DMS53 treated with DMSO at 0.1 percent for 48 hours (cell line): Measurements from ENCODE around the gene CDKAL1.
"Not testable (repeated sequence)": the region's sequence is repeated elsewhere in the genome, so short reads cannot be mapped to it uniquely, and the experiment has no call there.

Experiments
- DNase-seq: peaks from one replicate; lab custom pipeline; 2025; ENCODE audit not compliant: unreplicated experiment; lab: John Stamatoyannopoulos, UW

The CDKAL1 gene

DNA sequence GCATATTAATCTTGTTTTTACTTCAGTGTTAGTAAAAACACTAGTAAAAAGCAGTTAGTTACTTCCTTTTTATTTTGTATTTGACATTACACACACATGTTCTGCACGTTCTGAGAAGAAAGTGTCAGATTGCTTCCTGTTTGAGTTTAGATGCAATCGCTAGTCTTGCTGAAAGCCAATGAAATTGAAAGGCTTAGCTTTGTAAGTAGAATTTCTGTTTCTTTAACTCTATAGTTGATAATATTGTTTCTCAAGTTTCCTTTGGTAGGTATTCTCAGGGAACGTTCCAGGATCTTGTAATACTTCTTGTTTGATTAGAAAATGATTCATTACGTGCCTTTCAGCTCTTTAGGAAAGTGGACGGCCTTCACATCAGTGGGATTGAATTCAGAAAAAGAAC, 55.0 kb downstream of the CDKAL1 start:
- no peak for DNase-seq

GRCh38 chr6:20590476-20590875, 56.2 kb downstream of the CDKAL1 start:
- DNase-seq: not testable (repeated sequence)

DNA sequence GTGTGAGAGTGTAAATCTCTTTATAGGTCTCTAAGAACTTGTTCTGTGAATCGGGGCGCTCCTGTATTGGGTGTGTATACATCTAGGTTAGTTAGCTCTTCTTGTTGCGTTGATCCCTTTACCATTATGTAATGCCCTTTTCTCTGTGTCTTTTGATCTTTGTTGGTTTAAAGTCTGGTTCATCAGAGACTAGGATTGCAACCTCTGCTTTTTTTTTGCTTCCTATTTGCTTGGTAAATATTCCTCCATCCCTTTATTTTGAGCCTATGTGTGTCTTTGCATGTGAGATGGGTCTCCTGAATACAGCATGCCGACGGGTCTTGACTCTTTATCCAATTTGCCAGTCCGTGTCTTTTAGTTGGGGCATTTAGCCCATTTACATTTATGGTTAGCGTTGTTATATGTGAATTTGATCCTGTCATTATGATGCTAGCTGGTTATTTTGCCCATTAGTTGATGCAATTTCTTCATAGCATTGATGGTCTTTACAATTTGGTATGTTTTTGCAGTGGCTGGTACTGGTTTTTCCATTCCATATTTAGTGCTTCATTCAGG, 60.1 kb downstream of the CDKAL1 start:
- peak; percentile 47 for DNase-seq

- DNase-seq: no peak
These were observed 65.2 kb downstream of the CDKAL1 start for GRCh38 chr6:20599302-20600051.

GRCh38 chr6:20600831-20601230, 66.6 kb downstream of the CDKAL1 start:
- no peak for DNase-seq

DNA sequence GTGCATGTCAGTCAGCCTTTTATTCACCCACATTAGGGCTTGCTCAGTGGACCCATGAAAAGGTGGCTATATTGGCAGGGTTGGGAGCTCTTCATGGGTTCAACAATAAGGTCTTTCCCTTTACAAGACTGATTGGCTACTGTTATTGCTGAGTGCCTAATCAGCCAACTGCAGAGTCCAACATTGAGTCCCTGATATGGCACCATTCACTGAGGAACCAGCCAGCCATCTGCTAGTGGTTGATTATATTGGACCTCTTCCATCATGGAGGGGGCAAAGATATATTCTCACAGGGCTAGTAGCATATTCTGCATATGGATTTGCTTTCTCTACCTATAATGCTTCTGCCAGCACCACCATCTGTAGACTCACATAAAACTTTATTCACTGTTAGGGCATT, 69.9 kb downstream of the CDKAL1 start:
- no peak for DNase-seq

- DNase-seq: no peak
These were observed 70.8 kb downstream of the CDKAL1 start for GRCh38 chr6:20605061-20605460.

GRCh38 chr6:20605581-20605980, 71.3 kb downstream of the CDKAL1 start:
- no peak for DNase-seq

- no peak for DNase-seq
These were observed 72.6 kb downstream of the CDKAL1 start for GRCh38 chr6:20606831-20607230.

- no peak for DNase-seq
These were observed 74.1 kb downstream of the CDKAL1 start for GRCh38 chr6:20608356-20608755.

DNA sequence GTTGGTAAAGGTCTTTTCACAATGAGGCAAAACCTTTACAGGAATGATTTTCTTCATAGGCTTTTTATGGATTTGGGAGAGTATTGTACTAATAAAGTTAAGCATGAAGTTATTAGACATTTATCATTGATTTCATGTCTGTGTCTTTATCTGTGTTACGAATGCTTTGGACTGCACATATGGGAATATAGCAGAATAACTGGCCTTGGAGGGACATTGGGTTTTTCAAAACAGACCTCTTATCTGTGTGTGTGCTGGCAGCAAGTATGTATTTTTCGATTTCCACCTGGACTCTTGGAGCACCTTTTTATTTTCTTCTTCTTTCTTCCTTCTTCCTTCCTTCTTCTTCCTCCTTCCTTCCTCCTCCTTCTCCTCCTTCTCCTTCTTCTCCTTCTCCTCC, 74.6 kb downstream of the CDKAL1 start:
- no peak for DNase-seq

GRCh38 chr6:20609924-20610323, 75.7 kb downstream of the CDKAL1 start:
- DNase-seq: not testable (repeated sequence)

DNA sequence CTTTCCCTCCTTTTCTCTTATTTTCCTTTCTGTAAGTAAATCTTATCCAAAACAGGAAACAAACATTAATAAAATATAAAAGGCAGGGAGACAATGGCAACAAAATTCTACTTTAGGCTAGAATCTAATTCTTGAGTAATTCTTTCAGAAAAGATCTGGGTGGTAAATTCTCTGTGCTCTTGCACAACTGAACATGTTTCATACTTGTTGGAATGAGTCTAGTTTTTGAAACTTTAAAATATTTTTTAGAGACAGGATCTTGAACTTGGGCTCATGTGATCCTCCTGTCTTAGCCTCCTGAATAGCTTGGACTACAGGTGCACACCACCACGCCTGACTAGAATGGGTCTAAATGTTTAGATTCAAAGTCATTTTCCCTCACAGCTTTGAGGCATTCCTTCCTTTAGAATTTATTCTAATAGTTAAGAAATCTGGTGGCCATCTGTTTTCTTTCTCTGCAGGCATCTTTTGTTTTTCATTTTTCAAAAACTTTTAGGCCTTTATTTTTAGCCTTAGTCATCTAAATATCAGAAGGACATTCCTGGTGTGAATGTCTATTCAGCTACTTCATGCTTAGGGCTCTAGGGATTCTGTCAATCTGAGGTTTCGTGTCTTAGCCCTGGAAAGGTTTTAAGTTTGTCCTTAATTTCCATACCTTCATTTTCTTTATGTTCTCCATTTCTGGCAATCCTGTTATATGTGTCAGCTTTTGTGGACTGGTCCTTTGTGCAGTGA, 76.5 kb downstream of the CDKAL1 start:
- no peak for DNase-seq

- not testable (repeated sequence) for DNase-seq
These were observed 83.3 kb downstream of the CDKAL1 start for GRCh38 chr6:20617537-20617936.

- DNase-seq: no peak
These were observed 85.8 kb downstream of the CDKAL1 start for GRCh38 chr6:20620043-20620442.

- no peak for DNase-seq
These were observed 89.5 kb downstream of the CDKAL1 start for GRCh38 chr6:20623761-20624160.

- DNase-seq: no peak
These were observed 91.9 kb downstream of the CDKAL1 start for GRCh38 chr6:20626165-20626564.

DNA sequence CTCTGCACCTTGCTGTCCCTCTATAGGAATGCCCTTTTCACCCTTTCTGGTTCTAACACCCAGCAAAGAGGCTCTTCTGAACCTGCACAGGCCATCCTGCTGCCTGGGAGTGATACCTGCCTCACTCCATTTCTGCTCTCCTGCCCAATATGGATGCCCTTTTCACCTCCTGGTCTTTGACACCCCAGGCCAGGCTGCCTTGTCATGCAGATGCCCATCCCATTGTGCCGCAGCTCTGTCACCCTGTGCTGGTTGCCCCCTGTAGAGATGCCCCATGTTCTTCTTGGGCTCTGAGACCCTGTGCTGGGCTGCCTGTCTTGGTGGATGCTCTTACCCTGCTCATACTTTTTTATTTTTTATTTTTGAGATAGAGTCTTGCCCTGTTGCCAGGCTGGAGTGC, 95.3 kb downstream of the CDKAL1 start:
- no peak for DNase-seq

DNA sequence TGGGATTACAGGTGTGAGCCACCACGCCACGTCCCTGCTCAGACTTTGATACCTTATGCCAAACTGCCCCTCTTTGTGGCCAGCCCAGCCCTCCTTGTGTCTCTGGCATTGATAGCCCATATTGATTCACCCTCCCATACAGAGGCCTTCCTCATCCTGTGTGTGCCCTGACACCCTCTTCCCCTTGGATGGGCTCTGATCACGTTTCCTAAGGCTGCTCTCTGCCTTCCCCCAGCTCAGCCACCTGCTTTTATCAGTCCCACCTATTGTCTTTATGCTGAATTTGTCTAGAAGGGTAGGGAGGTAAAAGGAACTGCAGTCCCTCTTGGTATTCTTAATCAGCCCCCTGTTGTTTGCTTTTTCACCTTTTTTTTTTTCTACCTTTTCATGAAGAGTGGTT, 95.9 kb downstream of the CDKAL1 start:
- no peak for DNase-seq

DNA sequence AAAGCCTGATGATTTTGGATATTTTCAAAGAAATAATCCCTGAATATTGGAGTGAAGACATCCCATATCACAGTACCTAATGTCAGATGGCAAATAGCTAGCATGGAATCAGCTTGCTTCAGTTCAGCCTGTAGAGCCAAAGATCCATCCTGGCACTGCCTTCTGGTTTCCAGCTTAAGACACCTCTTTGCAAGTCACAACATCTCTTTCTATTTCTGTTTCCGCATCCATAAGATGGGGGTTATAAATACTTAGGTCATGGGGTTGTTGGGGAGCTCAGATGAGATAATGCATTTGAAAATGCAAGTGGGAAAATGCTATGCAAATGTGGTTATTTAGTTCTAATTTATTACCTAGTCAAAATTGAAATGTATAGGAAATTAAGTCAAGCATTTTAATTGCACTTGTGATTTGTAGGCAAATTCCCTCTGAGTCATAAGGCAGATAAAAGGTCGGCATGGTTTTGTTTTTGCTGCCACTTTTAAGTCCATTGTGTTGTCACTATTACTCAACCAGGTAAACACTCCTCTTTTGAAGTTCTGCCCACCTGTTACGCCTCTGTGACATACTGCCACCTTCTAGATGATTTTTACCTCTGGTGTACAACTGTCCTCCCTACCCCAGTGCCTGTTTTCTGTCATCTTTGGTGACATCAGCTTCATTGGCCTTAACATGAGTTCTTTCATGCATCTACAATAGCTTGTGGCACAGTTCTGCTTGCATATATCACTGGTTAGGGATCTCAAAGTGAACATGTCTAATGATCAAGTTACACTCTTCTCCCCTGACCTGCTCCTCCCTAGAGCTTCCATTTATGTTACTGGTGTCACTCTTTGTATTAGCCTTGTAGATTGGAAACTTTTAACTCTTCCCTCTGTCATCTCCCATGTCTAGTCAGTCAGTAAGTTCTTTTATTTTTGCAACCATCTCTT, 96.6 kb downstream of the CDKAL1 start:
- DNase-seq: peak; percentile 97

GRCh38 chr6:20631549-20631924, 97.3 kb downstream of the CDKAL1 start:
- peak; percentile 42 for DNase-seq
